ENCODE results near the gene GPR137C.

DNA sequence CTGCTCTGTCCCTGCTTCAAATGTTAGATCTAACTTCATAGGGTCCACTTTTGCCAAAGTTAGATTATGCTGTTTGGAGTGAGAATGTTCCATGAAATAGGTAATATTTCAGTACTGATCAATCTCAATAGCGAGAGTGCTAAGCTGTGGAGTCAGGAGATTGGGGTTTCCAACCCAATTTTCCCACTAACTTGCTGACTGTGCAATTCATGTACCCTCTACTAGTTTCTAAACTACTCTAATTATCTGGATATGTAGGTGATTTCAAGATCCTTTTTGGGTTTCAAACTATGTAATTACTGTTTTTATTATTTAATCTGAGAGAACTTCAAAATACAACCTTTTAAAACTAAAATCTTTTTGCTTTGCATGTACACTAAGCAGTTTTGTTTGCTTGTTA is 45.9 kb downstream of the GPR137C start:
- TF ChIP-seq, protein P1, sequence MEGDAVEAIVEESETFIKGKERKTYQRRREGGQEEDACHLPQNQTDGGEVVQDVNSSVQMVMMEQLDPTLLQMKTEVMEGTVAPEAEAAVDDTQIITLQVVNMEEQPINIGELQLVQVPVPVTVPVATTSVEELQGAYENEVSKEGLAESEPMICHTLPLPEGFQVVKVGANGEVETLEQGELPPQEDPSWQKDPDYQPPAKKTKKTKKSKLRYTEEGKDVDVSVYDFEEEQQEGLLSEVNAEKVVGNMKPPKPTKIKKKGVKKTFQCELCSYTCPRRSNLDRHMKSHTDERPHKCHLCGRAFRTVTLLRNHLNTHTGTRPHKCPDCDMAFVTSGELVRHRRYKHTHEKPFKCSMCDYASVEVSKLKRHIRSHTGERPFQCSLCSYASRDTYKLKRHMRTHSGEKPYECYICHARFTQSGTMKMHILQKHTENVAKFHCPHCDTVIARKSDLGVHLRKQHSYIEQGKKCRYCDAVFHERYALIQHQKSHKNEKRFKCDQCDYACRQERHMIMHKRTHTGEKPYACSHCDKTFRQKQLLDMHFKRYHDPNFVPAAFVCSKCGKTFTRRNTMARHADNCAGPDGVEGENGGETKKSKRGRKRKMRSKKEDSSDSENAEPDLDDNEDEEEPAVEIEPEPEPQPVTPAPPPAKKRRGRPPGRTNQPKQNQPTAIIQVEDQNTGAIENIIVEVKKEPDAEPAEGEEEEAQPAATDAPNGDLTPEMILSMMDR (conservative IDR thresholded peaks at IDR 0.05; ENCODE audit: low read depth, low read length) = no peak
- TF ChIP-seq POLR2A (IDR thresholded peaks at IDR 0.05; ENCODE audit: low read depth, low read length) (no peak), USF2 (IDR thresholded peaks at IDR 0.05; ENCODE audit: low read depth, low read length) (no peak), RAD21 (IDR thresholded peaks at IDR 0.05; ENCODE audit: low read length) (no peak), RFX5 (IDR thresholded peaks at IDR 0.05; ENCODE audit: low read depth, low read length) (no peak), RCOR1 (IDR thresholded peaks at IDR 0.05; ENCODE audit: insufficient replicate concordance, low read length) (no peak), MAFK (IDR thresholded peaks at IDR 0.05; ENCODE audit: low read depth, low read length) (peak; percentile 94), ELK1 (IDR thresholded peaks at IDR 0.05; ENCODE audit: borderline replicate concordance, low read depth, low read length) (no peak), SMC3 (IDR thresholded peaks at IDR 0.05; ENCODE audit: low read depth, low read length) (no peak), CEBPB (IDR thresholded peaks at IDR 0.05; ENCODE audit: low read depth, low read length) (no peak), BHLHE40 (IDR thresholded peaks at IDR 0.05; ENCODE audit: low read depth, low read length) (no peak), MAZ (IDR thresholded peaks at IDR 0.05; ENCODE audit: borderline replicate concordance, low read depth, low read length) (no peak), FOS (IDR thresholded peaks at IDR 0.05; ENCODE audit: low read depth, low read length) (no peak), CHD1 (IDR thresholded peaks at IDR 0.05; ENCODE audit: low read depth, low read length) (no peak)
